Jurkat, Clone E6-1 (cell line): Measurements from ENCODE around the gene COA8.
"Not testable (repeated sequence)": the region's sequence is repeated elsewhere in the genome, so short reads cannot be mapped to it uniquely, and the experiment has no call there.

ENCODE experiments used
- DNase-seq: peaks from one replicate; pipeline ENCODE4 v3.0.0-alpha.2; 2011; ENCODE audit warnings: low read depth, low spot score
- H3K4me3 ChIP-seq: 2 replicates; pipeline ENCODE4 v1.5.1; 2011; ENCODE audit warnings: mild to moderate bottlenecking, low read length, control low read depth, moderate library complexity

COA8 gene

GRCh38 chr14:103604620-103605019, 41.9 kb downstream of the COA8 start:
- H3K4me3 ChIP-seq = no peak overlapping the region
- DNase-seq = no peak

DNA sequence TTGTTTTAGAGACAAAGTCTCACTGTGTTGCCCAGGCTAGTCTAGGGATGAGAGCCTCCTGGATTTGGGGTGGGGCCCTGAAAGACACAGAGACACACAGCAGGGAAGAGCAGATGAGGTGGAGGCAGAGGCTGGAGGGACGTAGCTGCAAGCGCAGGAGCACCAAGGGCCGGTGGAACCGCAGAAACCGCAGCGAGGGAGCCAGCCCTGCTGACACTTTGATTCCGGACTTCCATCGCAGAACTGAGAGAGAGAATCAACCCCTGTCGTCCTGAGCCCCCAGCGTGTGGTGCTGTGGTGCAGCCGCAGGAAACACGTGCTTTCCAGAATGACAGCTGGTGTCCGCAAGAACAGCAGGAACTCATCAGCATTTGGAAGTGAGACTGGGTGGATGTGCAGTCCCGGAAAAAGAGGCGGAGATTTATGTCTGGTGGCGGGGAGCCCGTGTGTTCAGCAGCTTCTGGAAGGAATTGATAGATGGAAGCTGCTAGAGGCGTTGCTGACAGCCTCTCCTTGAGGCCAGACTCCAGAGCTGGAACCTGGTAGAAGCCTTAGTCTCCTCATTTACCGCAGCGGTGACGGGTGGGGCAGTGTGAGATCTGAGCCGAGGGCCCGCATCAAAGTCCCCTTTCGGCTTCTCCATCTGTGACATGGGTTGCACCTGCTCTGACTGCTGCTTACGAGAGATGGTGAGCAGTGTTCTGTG, 44.4 kb downstream of the COA8 start:
- peak overlapping the region; percentile 5 for H3K4me3 ChIP-seq
- DNase-seq = peak; percentile 88

DNA sequence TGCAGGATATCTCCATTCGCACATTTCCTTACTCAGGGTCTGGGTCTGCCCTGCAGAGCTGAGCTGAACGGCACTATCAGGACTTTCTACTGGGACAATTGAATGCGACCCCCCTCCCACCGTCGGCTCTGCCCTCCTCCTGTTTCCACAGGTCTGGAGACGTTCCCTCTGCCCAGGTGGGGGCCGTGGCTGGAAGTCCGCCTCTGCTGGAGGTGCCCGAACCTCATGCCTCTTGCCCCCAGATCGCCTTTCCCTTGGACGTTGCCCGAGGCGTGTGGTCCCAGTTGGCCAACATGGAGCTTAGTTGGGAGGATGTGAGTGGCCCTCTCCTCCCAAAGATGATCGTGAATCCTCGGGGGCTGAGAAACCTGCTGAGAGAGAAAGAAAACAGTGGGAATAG, 45.1 kb downstream of the COA8 start:
- no peak for DNase-seq
- peak overlapping the region; percentile 5; the same call in 1 of the 2 replicates for H3K4me3 ChIP-seq

GRCh38 chr14:103609081-103609480, 46.3 kb downstream of the COA8 start:
- not testable (repeated sequence) for H3K4me3 ChIP-seq, DNase-seq

GRCh38 chr14:103611215-103611614, 48.5 kb downstream of the COA8 start:
- no peak for DNase-seq

GRCh38 chr14:103613517-103613916, 50.8 kb downstream of the COA8 start:
- no peak for DNase-seq
- no peak overlapping the region for H3K4me3 ChIP-seq

More at GRCh38 chr14:103611215-103611614, 48.5 kb downstream of the COA8 start:
- no peak overlapping the region for H3K4me3 ChIP-seq

- DNase-seq = no peak
These were observed 54.0 kb downstream of the COA8 start for GRCh38 chr14:103616635-103617300.

DNA sequence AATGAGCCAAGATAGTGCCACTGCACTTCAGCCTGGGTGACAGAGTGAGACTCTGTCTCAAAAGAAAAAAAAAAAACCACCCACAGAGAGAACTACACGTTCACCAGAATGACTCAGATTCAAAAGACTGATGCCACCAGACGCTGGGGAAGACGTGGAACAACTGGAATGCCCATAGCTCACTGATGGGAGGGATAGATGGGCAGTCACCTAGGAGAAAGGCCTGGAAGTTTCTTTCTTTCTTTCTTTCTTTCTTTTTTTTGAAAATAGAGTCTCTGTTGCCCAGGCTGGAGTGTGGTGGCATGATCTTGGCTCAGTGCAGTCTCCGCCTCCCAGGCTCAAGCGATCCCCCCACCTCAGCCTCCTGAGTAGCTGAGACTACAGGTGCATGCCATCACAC, 56.3 kb downstream of the COA8 start:
- no peak overlapping the region for H3K4me3 ChIP-seq
- no peak for DNase-seq

More at GRCh38 chr14:103616635-103617300, 54.0 kb downstream of the COA8 start:
- no peak overlapping the region for H3K4me3 ChIP-seq

GRCh38 chr14:103621860-103622259, 59.1 kb downstream of the COA8 start:
- H3K4me3 ChIP-seq = no peak overlapping the region
- no peak for DNase-seq

DNA sequence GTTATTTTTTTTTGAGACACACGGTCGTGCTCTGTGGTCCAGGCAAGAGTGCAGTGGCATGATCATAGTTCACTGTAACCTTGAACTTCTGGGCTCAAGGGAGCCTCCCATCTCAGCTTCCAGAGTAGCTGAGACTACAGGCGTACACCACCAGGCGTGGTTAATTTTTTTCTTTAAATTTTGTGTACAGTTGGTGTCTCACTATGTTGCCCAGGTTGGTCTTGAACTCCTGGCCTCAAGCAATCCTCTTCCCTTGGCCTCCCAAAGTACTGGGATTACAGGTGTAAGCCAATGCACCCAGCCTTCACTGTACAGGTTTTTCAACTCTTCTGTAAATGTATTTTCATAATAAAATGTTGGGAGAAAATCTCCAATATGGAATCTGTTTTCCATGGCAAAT, 60.5 kb downstream of the COA8 start:
- H3K4me3 ChIP-seq = no peak overlapping the region
- no peak for DNase-seq

DNA sequence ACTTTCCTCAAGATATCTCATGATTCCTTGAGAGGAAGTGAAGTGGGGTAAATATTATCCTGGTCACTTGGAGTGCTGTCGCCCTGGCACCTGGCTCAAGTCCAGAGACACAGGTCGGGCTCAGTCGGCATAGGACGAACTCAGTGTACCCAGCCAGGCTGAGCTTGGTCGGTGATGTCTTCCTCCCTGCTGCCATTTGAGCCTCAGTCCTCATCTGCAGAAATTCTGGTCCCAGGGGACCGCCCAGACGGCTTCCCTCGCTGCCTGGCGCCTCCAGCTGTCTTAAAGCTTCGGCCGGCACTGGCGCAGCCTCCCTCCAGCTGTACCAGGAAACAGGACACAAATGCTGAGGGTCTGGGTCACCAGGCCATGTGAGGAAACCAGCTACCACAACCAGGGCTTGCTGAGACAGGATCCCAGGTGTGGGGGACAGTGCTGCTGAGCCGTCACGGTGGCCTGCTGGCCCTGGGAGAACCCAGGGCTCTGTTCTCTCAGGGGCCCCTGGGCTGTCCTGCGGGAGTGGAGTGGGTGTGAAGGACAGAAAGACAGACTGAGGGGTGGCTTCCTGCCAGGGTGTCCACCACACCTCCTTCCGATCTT, 61.2 kb downstream of the COA8 start:
- no peak overlapping the region for H3K4me3 ChIP-seq
- no peak for DNase-seq

- no peak for DNase-seq
- H3K4me3 ChIP-seq = peak overlapping the region; percentile 28
These were observed 62.1 kb downstream of the COA8 start for GRCh38 chr14:103624860-103625259.

DNA sequence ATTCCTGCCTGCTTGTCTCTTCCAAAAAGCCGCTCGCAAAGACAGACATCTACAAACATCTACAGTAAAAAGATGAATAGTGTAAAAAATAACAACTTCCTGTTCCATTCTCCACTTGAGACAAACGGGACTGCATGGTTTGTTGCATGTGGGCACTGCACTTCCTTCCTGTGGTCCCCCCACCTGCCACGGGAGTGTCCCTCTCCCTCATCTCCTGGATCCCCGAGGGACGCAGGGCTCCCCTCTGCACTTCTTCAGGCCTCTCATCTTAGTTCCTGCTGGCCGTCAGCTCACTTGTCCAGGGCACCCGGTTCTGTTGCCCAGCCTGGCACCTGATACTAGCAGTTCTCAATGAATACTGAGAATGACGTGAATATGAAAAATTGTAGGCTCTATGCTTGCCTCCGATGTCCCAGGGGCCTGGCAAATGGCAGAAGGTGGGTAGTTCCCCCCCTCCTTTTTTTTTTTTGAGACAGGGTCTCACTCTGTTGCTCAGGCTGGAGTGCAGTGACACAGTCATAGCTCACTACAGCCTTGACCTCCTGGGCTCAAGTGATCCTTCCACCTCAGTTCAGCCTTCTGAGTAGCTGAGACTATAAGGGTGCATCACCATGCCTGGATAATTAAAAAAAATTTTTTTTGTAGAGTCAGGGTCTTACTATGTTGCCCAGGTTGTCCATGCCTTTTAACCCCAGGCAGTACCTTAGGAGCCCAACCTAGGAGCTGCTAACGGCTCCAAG, 62.8 kb downstream of the COA8 start:
- H3K4me3 ChIP-seq = peak overlapping the region; percentile 28
- peak; percentile 76 for DNase-seq

DNA sequence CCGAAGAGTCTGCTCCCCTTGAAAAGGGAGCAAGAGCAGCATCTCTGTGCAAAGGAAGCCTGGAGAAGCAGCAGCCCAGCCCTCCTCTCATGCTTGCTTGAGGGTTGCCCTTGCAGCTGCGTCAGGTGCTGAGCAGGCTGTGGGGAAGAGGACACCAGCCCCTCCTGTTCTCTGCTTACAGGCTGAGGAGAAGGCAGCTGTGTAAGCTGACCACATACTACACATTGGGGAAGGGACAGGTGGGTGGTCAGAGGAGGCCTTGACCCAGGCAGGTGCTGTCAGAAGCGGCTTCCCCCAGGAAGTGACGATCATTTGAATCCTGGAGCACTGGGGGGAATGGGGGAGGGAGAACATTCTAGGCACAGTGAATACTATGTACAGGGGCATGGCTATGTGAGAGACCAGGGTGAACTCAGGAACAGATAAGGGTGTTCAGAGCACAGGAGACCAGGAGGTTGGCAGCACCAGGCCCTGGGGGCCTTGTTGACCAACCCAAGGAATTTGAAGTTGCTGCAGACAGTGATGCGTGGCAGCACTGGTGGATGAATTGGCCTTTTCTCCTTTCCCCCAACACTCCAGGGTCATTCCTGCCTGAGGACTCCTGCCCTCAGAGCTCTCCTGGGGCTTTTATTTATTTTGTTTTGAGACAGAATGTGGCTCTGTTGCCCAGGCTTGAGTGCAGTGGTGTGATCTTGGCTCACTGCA, 63.5 kb downstream of the COA8 start:
- H3K4me3 ChIP-seq = no peak overlapping the region
- DNase-seq = peak; percentile 57

- DNase-seq = no peak
- H3K4me3 ChIP-seq = no peak overlapping the region
These were observed 64.6 kb downstream of the COA8 start for GRCh38 chr14:103627073-103628025.

GRCh38 chr14:103628221-103628683, 65.5 kb downstream of the COA8 start:
- H3K4me3 ChIP-seq = peak overlapping the region; percentile 72
- no peak for DNase-seq

- peak within 1 kb of the TSS; percentile 72 for H3K4me3 ChIP-seq
- DNase-seq = peak; percentile 28
These were observed 66.1 kb downstream of the COA8 start, which contains the start of gene KLC1 for GRCh38 chr14:103628684-103629502. Gene KLC1 (plus strand): TSS chr14:103629211. CDS start chr14:103654565, 25,354 bp downstream.
